Endothelial cell of coronary artery (primary cell): Measurements from ENCODE around the gene NPC1. TPM values are rescaled to one million over a fixed set of nuclear protein-coding genes. Genes with fewer than 3 reads are reported as not detected.

Experiments used
- total RNA-seq: library from RNA; depleted of rRNA; stranded (reverse); fragments of >200 nt; gene quantifications from 2 replicates; pipeline ENCODE4 v1.2.3, GENCODE V29; 2014

The NPC1 gene
- total RNA-seq = 24.7 and 33.8 TPM in 2 replicates

GRCh38 chr18:23586249-23587196, at the start of gene NPC1:
TSS of gene NPC1 (minus strand) at chr18:23586506. CDS start at chr18:23586343, 163 bp downstream.

GRCh38 chr18:23503038-23503962, 83.0 kb downstream of the NPC1 start, which contains the start of gene RMC1:
TSS of gene RMC1 (plus strand) at chr18:23503511. CDS start at chr18:23503619, 108 bp downstream.

Other genes starting within 250 kb of the NPC1 start
- 51.3 and 76.0 TPM in 2 replicates for gene RIOK3, start 133.2 kb downstream of the NPC1 start, total RNA-seq
- 19.3 and 23.3 TPM in 2 replicates for gene RMC1, start 83.0 kb downstream of the NPC1 start, total RNA-seq
- 0.27 and 0.85 TPM in 2 replicates for gene ANKRD29, start 76.4 kb upstream of the NPC1 start, total RNA-seq
- gene LAMA3, start 102.9 kb upstream of the NPC1 start, total RNA-seq = 3.0 and 3.1 TPM in 2 replicates